GM18858 (cell line): ENCODE results near the gene HNRNPA3.
"Not testable (repeated sequence)": the region's sequence is repeated elsewhere in the genome, so short reads cannot be mapped to it uniquely, and the experiment has no call there.

Source experiments
- ATAC-seq: cut with Tn5 transposase; IDR thresholded peaks from one replicate; pipeline ENCODE4 v1.9.1; 2021; ENCODE audit not compliant: unreplicated experiment

The HNRNPA3 gene

GRCh38 chr2:177212106-177212890 is at the start of gene HNRNPA3:
TSS of gene HNRNPA3 (plus strand) at chr2:177212794. CDS start at chr2:177212800, 6 bp downstream.
- peak; percentile 89 for ATAC-seq

GRCh38 chr2:177164131-177164530 is 48.5 kb upstream of the HNRNPA3 start:
- no peak for ATAC-seq

DNA sequence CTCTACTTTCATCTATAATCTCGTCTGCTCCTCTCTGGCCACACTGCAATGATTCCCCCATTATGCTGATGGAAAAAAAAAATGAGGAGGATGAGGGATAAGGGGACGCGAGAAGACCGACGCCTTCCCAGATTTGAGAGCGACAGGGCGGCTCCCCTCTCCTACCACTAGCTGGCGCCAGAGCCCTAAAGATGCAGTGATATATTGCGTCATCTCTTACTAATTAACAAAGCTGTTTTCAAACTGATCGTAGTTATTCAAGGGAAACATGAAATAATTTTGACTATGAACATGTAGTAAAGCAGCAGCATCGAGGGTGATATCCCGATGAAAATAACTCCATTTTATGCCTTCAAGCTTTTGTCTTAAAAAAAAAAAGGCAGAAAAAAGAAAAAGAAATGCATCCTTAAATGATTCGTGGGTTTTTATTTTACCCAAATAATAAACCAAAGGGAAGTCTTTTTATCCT is 48.0 kb upstream of the HNRNPA3 start:
- no peak for ATAC-seq

DNA sequence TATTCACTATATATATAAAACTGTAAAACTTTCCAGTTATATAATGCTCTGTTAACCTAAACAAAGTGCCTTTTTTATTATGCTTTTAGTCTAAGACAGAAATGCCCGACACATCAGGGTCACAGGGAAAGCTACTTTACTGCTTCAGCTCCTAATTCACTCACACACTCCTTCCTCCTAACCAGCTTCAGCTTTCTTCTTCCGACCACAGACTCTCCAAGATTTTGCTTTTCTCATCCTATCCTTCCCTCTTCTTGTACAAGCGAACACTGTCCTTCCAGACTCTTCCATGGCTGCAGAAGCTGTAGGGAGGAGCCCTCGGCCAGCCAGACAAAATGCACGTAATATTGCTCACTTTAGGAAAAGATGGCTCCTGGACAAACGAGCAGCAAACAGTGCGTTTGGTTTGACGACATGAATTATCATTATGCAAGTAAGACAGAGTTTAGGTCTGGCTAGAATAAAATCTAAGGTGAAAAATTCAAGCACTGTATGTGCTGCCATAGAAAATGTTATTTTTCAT is 47.5 kb upstream of the HNRNPA3 start:
- no peak for ATAC-seq

- peak; percentile 52 for ATAC-seq
These were observed 46.6 kb upstream of the HNRNPA3 start for GRCh38 chr2:177165721-177166711.

- peak; percentile 56 for ATAC-seq
These were observed 42.6 kb upstream of the HNRNPA3 start for GRCh38 chr2:177169810-177170514.

DNA sequence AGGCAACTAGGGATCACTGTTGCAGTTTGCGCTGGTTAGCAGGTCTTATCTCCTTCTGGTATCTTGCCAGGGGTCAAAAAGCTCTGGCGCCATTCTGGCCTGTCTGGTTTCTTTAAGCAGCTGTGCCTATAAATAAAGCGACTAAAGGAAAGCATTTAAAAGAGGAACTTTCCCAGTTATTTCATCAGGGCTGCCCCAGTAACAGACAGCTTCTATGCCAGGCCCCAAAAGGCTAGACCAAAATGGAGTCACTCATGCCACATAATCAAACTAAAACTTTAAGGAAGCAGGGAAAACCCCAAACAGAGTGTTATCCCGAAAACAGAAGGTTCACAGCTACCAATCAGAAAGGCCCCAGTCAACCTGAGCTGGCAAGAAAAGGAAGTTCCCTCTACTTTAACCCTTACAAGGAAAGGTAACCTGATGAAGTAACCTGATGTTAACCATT is 41.2 kb upstream of the HNRNPA3 start:
- ATAC-seq, result no peak

DNA sequence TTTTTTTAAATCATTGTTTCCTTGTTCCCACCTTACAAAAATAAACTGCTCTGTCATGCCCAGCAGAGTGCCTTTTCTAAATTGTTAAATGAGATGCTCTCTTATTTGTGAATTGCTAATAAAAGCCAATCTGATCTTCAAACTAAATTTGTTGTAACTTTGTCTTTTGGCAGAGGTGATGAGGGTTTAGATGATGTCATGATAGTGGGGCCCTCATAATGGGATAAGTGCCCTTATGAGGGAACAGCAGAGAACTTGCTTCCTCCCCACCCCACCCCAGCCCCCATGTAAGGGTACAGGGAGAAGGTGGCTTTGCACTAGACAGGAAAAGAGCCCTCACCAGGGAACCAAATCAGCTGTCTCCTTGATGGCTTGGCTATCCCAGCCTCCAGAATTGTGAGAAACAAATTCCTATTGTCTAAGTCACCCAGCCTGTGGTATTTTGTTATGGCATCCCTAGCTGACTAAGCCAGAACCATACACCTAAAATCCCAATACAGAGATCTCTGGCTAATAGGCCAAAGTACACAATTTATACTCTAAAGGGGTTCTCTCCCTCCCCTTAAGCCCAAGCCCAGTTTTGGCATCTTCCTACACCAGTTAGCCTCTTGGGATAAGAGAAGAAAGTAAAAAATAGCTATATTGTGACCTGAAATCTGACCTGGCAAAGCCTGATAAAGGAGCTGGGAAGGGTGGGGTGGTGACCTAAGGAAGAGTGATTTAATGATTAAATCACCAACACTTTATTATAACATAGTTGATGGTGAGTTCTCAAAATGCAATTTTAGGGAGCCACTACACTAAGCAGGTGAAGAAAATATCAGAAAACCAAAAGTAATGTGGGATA is 40.3 kb upstream of the HNRNPA3 start:
- no peak for ATAC-seq

DNA sequence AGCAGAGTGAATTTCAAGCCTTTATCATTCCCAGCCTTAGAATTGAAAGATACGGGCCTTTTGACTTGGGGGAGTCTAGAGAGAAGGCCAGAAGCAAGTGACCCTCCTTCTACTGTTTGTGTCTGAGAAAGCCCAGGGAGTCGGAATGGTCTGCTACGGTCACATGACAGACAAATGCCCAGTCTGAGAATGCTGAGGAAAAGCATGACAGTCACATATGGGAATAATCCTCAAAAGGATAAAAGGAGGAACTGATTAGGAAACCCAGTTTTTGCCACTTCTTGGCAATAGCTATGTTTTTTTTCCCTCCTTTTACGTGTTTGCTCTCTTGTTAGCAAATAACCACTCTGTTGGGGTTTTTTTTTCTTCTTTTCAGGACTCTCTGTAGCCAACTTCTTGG is 38.1 kb upstream of the HNRNPA3 start:
- ATAC-seq, result no peak

DNA sequence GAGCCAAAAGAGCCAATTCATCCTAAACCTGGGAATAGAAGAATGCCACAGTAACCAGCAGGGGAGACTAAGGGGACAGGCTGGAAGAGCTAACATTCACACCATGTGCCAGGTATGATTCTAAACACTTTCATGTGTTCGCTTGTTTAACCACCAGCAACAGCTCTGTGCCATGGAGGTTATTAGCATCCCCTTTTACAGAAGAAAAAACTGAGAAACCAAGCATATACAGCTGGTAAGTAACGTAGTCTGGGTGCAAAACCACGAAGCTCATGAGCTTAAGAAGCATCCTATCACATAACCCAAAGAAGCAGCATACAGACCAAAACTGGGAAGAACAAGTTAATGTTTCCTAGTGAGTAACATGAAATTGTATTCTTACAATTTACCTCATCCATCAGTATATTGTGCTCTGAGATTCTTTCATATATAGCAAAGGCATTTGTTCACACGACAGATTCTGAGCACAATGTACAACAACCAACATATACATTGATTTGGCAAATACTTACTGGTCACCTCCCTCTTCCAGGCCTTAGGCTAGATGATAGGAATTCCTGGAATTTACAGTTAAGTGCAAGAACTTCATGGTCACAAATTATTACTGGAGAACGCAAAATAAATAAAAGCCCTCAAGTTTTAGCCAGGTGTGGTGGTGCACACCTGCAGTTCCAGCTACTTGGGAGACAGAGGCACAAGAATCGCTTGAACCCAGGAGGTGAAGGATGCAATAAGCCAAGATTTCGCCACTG is 36.5 kb upstream of the HNRNPA3 start:
- no peak for ATAC-seq

DNA sequence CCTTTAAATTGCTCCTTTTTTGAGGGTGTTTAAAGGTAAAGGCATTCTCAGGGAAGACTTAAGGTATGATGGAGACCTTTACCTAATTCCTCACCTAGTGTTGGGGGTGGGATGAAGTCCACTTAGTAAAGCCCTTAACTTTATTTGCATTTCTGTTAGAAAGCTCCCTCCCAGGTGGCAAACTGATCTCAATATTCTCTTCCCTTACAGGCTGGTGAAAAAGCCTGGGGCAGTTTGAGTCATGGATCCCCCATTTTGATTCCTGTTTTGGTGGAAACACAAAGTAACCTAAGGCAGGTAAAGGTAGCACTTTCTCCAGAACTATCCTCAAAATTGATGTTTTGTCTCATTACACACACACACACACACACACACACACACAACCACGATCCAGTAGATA is 33.8 kb upstream of the HNRNPA3 start:
- no peak for ATAC-seq

DNA sequence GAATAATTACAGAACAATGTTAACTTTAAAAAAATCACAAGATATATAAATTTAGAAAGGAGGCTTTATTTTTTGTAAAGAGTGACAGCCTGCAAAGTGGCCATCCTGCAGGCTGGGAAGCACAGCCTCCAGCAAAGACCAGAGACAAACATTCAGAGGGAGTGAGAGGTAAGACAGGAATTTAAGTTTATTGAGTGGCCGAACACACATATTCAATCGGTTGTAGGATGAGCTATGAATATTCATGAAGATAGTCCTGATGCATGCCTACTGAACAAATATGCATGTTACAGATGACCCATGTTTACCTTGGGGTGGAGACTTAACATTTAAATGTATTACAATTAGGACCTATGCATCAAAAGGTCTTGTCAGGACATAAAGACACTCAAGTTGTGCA is 33.4 kb upstream of the HNRNPA3 start:
- no peak for ATAC-seq

DNA sequence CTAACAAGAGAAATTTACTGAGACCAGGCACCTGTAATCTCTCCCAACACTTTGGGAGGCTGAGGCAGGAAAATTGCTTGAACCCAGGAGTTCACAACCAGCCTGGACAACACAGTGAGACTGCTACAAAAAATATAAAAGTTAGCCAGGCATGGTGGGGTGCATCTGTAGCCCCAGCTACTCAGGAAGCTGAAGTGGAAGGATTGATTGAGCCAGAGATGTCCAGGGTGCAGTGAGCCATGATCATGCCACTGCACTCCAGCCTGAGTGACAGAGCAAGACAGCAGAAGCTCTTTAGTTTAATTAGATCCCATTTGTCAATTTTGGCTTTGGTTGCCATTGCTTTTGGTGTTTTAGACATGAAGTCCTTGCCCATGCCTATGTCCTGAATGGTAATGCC is 32.9 kb upstream of the HNRNPA3 start:
- not testable (repeated sequence) for ATAC-seq

DNA sequence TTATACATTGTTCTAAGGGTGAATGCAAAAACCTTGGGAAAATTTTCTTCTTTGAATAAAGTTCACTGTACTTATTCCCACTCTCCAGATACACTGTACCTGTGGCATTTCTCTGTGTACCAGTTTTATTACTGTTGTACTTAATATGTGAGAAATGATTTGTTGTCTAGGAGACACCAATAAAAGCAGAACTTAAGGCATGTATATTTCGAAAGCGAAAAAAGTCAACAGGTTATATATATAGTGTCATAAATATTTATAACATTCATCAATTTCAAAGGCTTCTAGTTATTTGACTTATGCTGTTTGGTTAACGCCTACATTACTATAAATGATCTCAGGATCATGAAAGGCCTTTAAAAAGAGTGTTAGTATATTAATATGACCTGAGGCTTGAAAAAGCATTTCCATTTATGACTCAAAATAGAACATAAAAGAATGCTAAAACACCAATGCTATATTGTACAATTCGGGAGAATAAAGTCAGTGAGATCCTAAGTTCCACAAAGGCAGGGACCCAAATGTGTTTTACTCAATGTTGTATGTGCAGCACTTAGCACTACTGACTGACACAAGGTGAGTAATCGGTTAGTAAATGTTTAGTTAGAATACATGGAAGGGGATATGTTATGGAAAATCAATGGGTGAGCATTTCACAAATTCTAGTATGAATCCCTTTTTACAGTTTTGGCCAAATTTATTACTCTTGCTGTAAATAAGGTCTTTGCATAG is 32.2 kb upstream of the HNRNPA3 start:
- ATAC-seq, result no peak

DNA sequence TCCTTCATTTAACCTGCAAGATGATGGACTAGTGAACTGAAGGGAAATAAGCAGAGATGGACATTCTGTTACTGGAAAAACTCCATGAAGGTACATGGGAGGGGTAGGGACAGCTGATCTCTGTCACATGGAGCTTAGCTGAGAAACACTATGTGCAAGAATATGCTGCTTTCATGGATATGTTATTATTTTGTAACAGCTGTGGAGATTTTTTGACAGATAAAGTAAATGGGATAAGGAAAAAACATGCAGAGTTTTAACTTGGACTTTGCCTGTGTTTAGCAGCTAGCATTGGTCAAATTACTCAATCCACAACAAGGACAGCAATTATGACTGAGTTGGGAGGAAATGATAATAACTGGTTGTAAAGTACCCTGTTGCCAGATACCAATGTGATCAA is 28.7 kb upstream of the HNRNPA3 start:
- no peak for ATAC-seq

DNA sequence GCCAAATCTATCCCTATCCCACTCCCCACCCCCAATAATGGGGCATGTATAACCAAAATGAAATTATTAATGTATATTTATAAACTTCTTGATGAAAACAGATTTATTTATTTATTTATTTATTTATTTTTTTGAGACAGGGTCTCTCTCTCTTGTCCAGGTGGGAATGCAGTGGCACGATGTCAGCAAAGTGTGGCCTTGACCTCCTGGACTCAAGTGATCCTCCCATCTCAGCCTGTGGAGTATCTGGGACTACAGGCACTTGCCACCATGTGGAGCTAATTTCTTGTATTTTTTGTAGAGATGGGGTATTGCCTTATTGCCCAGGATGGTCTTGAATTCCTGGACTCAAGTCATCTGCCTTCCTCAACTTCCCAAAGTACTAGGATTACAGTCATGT is 28.0 kb upstream of the HNRNPA3 start:
- ATAC-seq, result no peak

GRCh38 chr2:177186038-177186437 is 26.6 kb upstream of the HNRNPA3 start:
- ATAC-seq, result not testable (repeated sequence)

GRCh38 chr2:177187631-177188312 is 24.8 kb upstream of the HNRNPA3 start:
- ATAC-seq, result no peak
